CD14-positive monocyte (primary cell): ENCODE data around the gene THRB. TPM values are rescaled to one million over a fixed set of nuclear protein-coding genes. Genes with fewer than 3 reads are reported as not detected.
A peak's percentile ranks its signal among the peaks of the same experiment; 100 is the strongest.

Experiments used
- DNase-seq, 3 donors: peaks; one replicate each; pipeline ENCODE4 v3.0.0-alpha.2; 2011 to 2022
- H2AFZ ChIP-seq: 2 replicates; pipeline ENCODE4 v1.6.0; 2012; ENCODE audit warnings: mild to moderate bottlenecking, low read depth, low read length, inconsistent platforms; ENCODE audit not compliant: insufficient read depth, poor library complexity, severe bottlenecking
- H3K27ac ChIP-seq, 2 donors: 1 replicate in 1 of 2; 2 replicates in 1 of 2; pipeline ENCODE4 v1.5.1; 2012 to 2013; ENCODE audit warnings: low read length in 2 of 2, control low read depth in 1 of 2, inconsistent platforms in 1 of 2, low read depth in 1 of 2, mild to moderate bottlenecking in 1 of 2
- H3K27me3 ChIP-seq, 2 donors: one replicate each; pipeline versions ENCODE4 v1.6.0 to v1.6.1; 2011 to 2013; ENCODE audit warnings: low read length in 2 of 2; ENCODE audit not compliant: control insufficient read depth in 2 of 2, insufficient read depth in 2 of 2
- H3K36me3 ChIP-seq, 2 donors: replicated peaks in 1 of 2; 1 replicate in 1 of 2; 2 replicates in 1 of 2; pipeline versions ENCODE4 v1.5.1 to v1.6.1; 2012 to 2013; ENCODE audit warnings: low read length in 2 of 2, control low read depth in 1 of 2, inconsistent platforms in 1 of 2, mild to moderate bottlenecking in 1 of 2; ENCODE audit not compliant: insufficient read depth in 2 of 2, control insufficient read depth in 1 of 2
- H3K4me1 ChIP-seq, 2 donors: 1 replicate in 1 of 2; 2 replicates in 1 of 2; pipeline versions ENCODE4 v1.5.1 to v1.6.1; 2012 to 2013; ENCODE audit warnings: low read length in 2 of 2, control low read depth in 1 of 2, inconsistent platforms in 1 of 2, mild to moderate bottlenecking in 1 of 2, moderate library complexity in 1 of 2; ENCODE audit not compliant: insufficient read depth in 2 of 2, control insufficient read depth in 1 of 2
- H3K4me2 ChIP-seq: replicated peaks from 2 replicates; pipeline ENCODE3; 2012; ENCODE audit warnings: low read length, moderate library complexity, mild to moderate bottlenecking; ENCODE audit not compliant: poor library complexity, severe bottlenecking; ENCODE audit errors: extremely low read depth
- H3K4me3 ChIP-seq, 3 experiments: fragments of 200-600 bp in 1 of 3; sonication (generic) in 1 of 3; replicated peaks in 1 of 3; 1 replicate in 2 of 3; 2 replicates in 1 of 3; pipeline ENCODE4 v1.5.1; 2011 to 2013; ENCODE audit warnings: low read length in 3 of 3, mild to moderate bottlenecking in 3 of 3, control low read depth in 2 of 3, low read depth in 2 of 3, inconsistent platforms in 1 of 3, moderate library complexity in 1 of 3
- H3K79me2 ChIP-seq: 2 replicates; pipeline ENCODE4 v1.6.0; 2012; ENCODE audit warnings: mild to moderate bottlenecking, control low read depth, inconsistent platforms, low read length, moderate library complexity; ENCODE audit not compliant: insufficient read depth
- H3K9ac ChIP-seq: 2 replicates; pipeline ENCODE4 v1.6.0; 2017; ENCODE audit warnings: low read length, mild to moderate bottlenecking; ENCODE audit not compliant: insufficient read depth, poor library complexity, severe bottlenecking
- H3K9me3 ChIP-seq, 2 donors: replicated peaks in 1 of 2; 1 replicate in 1 of 2; 2 replicates in 1 of 2; pipeline versions ENCODE4 v1.5.1 to v1.6.1; 2012 to 2013; ENCODE audit warnings: low read length in 2 of 2, control low read depth in 1 of 2; ENCODE audit not compliant: control insufficient read depth in 1 of 2, insufficient read depth in 1 of 2
- H4K20me1 ChIP-seq: 2 replicates; pipeline ENCODE4 v1.6.0; 2012; ENCODE audit warnings: mild to moderate bottlenecking, low read length, control low read depth, moderate library complexity; ENCODE audit not compliant: insufficient read depth
- H3K27ac Mint-ChIP-seq, 7 donors: one replicate each; pipeline ENCODE4 v1.8.0; 2020; ENCODE audit warnings: mild to moderate bottlenecking in 7 of 7, mixed read lengths in 7 of 7, moderate library complexity in 6 of 7, inconsistent platforms in 2 of 7
- H3K27me3 Mint-ChIP-seq, 3 donors: one replicate each; pipeline ENCODE4 v1.8.0; 2021 to 2022; ENCODE audit warnings: low read depth in 3 of 3, mild to moderate bottlenecking in 3 of 3, mixed read lengths in 3 of 3, moderate library complexity in 3 of 3, inconsistent platforms in 1 of 3
- H3K36me3 Mint-ChIP-seq, 2 donors: one replicate each; pipeline ENCODE4 v1.8.0; 2020; ENCODE audit warnings: mixed read lengths in 2 of 2, inconsistent platforms in 1 of 2, mild to moderate bottlenecking in 1 of 2
- H3K4me1 Mint-ChIP-seq: one replicate; pipeline ENCODE4 v1.8.0; 2020; ENCODE audit warnings: mild to moderate bottlenecking, mixed read lengths
- H3K4me3 Mint-ChIP-seq, 2 donors: one replicate each; pipeline ENCODE4 v1.8.0; 2020; ENCODE audit warnings: mild to moderate bottlenecking in 2 of 2, mixed read lengths in 2 of 2, moderate library complexity in 1 of 2
- H3K9me3 Mint-ChIP-seq, 7 donors: one replicate each; pipeline ENCODE4 v1.8.0; 2020 to 2022; ENCODE audit warnings: mixed read lengths in 7 of 7, mild to moderate bottlenecking in 6 of 7, moderate library complexity in 6 of 7, inconsistent platforms in 2 of 7
- CTCF ChIP-seq: fragments of 200-600 bp; IDR thresholded peaks from one replicate; pipeline ENCODE4 v1.8.0; 2022; ENCODE audit warnings: antibody characterized with exemption, mild to moderate bottlenecking
- WGBS: methylation state at CpG from one replicate; pipeline ENCODE4 v1.1.5; 2013; ENCODE audit warnings: missing lambda C conversion rate; ENCODE audit not compliant: insufficient coverage; 5-methylcytosine and 5-hydroxymethylcytosine counted together
- intact Hi-C, 2 donors: fragments of 100-400 bp; cut with micrococcal nuclease; formaldehyde crosslinking; loops; one replicate each; pipeline versions ENCODE4 v1.15.0 to v1.15.1; 2023
- polyA plus RNA-seq, 3 donors: library from polyadenylated mRNA; depleted of rRNA in 1 of 3; unstranded in 2 of 3; stranded (reverse) in 1 of 3; fragments of 300-500 nt in 2 of 3; fragments of >200 nt in 1 of 3; fragmentation: Illumina TruSeq in 2 of 3; gene quantifications; 1 replicate in 2 of 3; 2 replicates in 1 of 3; pipeline ENCODE4 v1.2.3, GENCODE V29; 2012 to 2021

The THRB gene
- polyA plus RNA-seq, 3 donors: 0.05 TPM; not detected in 2

- no CpG with 5 or more reads among the region's 2 CpGs for WGBS
- no peaks in the 10 kb centered on the region for H4K20me1 ChIP-seq
- no peak overlapping the region for H3K4me3 ChIP-seq
- no peaks in the 10 kb centered on the region for H3K4me1 ChIP-seq
- no peaks in the 10 kb centered on the region for H3K79me2 ChIP-seq
- H3K9ac ChIP-seq: no peak overlapping the region
- Mint-ChIP-seq H3K4me3 (no peak overlapping the region), H3K36me3 (no peaks in the 10 kb centered on the region), H3K27me3 (no peaks in the 10 kb centered on the region), H3K9me3 (peaks cover 0 to 5% (median 0%) of the 10 kb centered on the region in 7 donors), H3K27ac (no peak overlapping the region), H3K4me1 (no peaks in the 10 kb centered on the region)
- H2AFZ ChIP-seq: no peak overlapping the region
- TF ChIP-seq CTCF: no peak
- no peaks in the 10 kb centered on the region for H3K36me3 ChIP-seq
- no peaks in the 10 kb centered on the region for H3K27me3 ChIP-seq
- no peak overlapping the region for H3K4me2 ChIP-seq
- H3K9me3 ChIP-seq: no peaks in the 10 kb centered on the region
- intact Hi-C loops: no loop called here
- no peak for DNase-seq
- no peak overlapping the region for H3K27ac ChIP-seq
Measured at GRCh38 chr3:24437326-24437725, 57.3 kb downstream of the THRB start.

GRCh38 chr3:24435584-24435983, 59.1 kb downstream of the THRB start:
- Histone ChIP-seq H3K4me2 (no peak overlapping the region), H4K20me1 (no peaks in the 10 kb centered on the region), H3K36me3 (no peaks in the 10 kb centered on the region), H3K79me2 (no peaks in the 10 kb centered on the region), H3K9ac (no peak overlapping the region), H3K4me1 (no peaks in the 10 kb centered on the region), H2AFZ (no peak overlapping the region), H3K27me3 (no peaks in the 10 kb centered on the region), H3K9me3 (no peaks in the 10 kb centered on the region), H3K27ac (no peak overlapping the region), H3K4me3 (no peak overlapping the region)
- DNase-seq: no peak
- Mint-ChIP-seq H3K4me1 (no peaks in the 10 kb centered on the region), H3K36me3 (no peaks in the 10 kb centered on the region), H3K27ac (peak overlapping the region in 1 of 7 donors; percentile 3), H3K4me3 (no peak overlapping the region), H3K9me3 (peaks cover 0 to 3% (median 0%) of the 10 kb centered on the region in 7 donors), H3K27me3 (no peaks in the 10 kb centered on the region)
- no peak for TF ChIP-seq CTCF
- intact Hi-C loops: no loop called here
- 100% methylated on average over 3 of the region's 5 CpGs for WGBS
